Kidney capillary endothelial cell (primary cell): ENCODE measurements around the gene RNASE8.

Source experiments
- DNase-seq: peaks from one replicate; pipeline ENCODE4 v3.0.0-alpha.2; 2018; ENCODE audit warnings: low spot score

The RNASE8 gene

DNA sequence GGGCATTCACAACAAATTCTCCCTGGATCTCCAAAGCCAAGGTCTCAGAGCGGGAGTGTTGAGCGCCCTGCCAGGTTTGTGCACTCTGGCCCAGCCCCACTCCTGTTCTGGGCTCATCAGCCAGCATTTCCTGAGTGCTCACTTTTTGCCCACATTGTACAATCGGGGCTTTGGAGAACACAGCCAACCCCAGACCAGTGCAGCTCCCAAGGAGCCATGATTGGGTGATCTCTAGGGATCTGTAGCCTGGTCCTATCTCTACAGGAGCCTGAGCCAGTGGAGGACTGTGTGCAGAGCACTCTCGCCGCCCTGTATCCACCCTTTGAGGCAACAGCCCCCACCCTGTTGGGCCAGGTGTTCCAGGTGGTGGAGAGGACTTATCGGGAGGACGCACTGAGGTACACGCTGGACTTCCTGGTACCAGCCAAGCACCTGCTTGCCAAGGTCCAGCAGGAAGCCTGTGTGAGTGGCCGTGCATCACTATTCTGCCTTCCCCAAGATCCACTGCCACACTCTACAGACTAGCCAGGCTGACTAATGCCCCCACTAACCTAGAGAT is 15.2 kb downstream of the RNASE8 start:
- DNase-seq: no peak

- DNase-seq: no peak
Measured at GRCh38 chr14:21073921-21074320, 16.3 kb downstream of the RNASE8 start.

DNA sequence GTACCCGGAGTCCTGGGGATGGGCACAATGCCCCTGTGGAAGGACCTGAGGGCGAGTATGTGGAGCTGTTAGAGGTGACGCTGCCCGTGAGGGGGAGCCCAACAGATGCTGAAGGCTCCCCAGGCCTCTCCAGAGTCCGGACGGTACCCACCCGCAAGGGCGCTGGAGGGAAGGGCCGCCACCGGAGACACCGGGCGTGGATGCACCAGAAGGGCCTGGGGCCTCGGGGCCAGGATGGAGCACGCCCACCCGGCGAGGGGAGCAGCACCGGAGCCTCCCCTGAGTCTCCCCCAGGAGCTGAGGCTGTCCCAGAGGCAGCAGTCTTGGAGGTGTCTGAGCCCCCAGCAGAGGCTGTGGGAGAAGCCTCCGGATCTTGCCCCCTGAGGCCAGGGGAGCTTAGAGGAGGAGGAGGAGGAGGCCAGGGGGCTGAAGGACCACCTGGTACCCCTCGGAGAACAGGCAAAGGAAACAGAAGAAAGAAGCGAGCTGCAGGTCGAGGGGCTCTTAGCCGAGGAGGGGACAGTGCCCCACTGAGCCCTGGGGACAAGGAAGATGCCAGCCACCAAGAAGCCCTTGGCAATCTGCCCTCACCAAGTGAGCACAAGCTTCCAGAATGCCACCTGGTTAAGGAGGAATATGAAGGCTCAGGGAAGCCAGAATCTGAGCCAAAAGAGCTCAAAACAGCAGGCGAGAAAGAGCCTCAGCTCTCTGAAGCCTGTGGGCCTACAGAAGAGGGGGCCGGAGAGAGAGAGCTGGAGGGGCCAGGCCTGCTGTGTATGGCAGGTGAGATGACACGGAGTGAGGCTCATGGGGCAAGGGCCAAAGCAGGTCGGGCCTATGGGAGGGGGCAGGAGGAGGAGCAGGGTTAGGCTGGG is 17.0 kb downstream of the RNASE8 start:
- no peak for DNase-seq

DNA sequence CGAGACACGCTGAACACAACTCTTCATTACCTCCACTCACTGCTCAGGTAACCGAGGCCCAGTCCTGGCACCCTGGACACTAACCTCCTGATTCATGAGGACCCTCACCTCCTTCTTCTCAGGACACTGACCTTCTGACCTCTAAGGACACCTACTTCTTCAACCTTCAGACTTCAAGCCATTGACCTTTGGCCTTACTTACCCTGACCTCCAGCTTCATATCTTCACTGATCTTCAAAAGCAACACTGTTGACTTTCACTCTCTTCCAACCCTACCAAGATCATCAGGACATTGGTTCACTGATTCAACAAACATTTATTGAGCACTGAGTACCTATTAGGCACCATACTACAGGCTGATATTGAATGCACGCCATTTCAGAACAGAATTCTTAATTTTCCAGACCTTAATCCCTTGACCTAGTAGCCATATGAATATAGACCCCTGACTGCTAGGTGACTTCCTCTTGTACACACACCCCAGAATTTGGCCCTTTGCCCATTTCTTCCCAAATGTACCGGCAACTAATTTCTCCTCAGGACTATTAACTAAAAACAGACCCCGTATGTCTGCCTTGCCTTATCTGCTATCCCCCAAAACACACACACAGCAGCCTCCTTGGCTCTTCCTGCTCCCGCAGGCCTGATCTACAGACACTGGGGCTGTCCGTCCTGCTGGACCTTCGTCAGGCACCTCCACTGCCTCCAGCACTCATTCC is 18.3 kb downstream of the RNASE8 start:
- DNase-seq: no peak

DNA sequence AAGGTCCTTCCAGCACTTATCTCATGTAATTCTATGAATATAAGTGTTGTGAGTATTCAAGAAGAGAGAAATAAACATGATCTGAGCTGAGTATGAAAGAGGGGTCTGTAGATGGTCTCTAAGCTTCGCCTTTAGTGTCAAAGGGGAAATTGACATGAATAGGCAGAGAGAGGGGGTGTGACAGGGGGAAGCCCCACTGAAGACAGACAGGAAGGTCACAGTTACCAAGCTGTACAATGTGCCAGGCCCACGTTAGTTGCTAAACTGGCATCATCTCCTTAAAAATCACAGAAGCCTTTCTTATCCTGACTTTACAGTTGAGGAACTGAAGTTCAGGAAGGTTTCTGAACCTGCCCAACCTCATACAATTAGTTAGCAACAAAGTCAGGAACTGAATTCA is 20.1 kb downstream of the RNASE8 start:
- DNase-seq: no peak

- no peak for DNase-seq
Measured at GRCh38 chr14:21078287-21078686, 20.7 kb downstream of the RNASE8 start.

GRCh38 chr14:21078726-21079125 is 21.1 kb downstream of the RNASE8 start:
- no peak for DNase-seq

DNA sequence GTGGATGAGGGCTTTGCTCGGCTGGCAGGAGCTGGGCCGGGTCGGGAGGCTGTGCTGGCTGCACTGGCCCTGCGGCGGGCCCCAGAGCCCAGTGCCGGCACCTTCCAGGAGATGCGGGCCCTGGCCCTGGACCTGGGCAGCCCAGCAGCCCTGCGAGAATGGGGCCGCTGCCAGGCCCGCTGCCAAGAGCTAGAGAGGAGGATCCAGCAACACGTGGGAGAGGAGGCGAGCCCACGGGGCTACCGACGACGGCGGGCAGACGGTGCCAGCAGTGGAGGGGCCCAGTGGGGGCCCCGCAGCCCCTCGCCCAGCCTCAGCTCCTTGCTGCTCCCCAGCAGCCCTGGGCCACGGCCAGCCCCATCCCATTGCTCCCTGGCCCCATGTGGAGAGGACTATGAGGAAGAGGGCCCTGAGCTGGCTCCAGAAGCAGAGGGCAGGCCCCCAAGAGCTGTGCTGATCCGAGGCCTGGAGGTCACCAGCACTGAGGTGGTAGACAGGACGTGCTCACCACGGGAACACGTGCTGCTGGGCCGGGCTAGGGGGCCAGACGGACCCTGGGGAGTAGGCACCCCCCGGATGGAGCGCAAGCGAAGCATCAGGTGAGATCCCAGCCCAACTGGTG is 24.0 kb downstream of the RNASE8 start:
- DNase-seq: no peak

DNA sequence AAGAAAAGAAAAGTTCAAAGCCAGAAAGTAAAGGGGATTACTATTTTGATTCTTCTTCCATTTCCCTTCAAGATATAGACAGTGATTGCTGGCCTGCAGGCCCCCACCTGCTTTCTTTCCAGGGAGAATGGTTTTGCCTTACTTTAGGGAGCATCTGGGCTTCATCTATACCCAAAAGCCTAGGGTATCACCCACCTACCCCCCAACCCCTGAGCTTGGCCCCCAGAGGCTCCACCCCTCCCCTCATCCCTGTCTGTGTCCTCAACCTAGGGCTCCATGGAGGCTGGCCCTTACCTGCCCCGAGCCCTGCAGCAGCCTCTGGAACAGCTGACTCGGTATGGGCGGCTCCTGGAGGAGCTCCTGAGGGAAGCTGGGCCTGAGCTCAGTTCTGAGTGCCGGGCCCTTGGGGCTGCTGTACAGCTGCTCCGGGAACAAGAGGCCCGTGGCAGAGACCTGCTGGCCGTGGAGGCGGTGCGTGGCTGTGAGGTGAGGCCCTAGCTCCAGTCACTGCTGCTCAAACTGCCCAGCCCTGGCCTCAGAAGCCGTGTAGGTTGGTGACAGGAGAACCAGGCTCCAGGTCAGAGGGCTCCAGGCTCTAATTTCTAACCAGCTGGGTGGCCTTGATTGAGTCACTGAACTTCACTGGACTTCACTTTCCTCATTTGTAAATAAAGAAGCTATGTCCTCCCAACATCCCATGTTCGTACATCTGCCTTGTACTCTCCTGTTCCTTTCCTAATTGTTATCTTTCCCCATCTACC is 26.1 kb downstream of the RNASE8 start:
- DNase-seq: no peak

GRCh38 chr14:21084396-21084795 is 26.8 kb downstream of the RNASE8 start:
- no peak for DNase-seq

DNA sequence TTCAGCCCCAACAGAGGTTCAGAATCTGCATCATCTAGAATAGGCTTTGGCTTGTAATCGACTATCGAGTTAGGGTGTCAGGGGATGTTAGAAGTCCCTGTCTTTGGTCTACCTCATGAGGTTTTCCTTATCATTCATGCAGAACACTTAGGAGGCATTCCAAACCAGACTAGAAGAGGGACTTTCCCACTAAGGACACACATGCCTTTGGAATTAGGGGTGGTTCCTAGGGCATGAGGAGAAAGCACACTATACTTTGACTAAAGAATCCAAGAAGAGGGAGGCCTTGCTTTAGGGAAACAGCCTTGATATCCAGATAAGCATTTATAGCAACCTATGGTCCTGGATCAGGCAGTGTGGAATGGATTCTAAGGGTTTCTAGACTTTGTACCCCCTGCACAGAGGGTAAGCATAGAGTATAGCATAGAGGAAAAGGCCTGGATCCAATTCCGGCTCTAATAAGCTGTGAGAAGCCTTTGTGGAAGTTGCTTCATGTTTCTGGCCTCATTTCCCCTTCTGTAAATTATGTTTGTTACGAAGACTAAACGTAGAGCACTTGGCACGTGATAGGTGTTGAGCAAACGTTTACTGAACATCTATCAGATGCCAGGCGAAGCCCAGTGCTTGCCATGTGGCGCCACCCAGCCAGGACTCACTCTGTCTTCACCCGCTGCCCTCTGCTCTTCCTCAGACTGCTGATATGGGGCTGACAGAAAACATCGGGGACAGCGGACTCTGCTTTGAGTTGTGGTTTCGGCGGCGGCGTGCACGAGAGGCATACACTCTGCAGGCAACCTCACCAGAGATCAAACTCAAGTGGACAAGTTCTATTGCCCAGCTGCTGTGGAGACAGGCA is 27.6 kb downstream of the RNASE8 start:
- no peak for DNase-seq

DNA sequence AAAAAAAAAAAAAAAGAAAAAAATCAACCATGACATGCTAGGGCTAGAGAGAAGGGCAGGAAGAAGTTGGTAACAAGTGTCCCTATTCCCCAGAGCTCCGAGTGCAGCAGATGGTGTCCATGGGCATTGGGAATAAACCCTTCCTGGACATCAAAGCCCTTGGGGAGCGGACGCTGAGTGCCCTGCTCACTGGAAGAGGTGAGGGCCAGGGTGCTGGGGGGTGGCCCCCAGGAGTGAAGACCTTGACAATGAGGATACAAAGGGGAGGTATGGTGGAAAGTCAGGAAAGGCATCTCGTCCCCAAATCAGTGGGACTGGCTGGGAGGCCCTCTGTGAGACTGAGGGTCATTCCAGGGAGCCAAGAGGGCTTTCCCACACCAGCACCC is 29.3 kb downstream of the RNASE8 start:
- no peak for DNase-seq

DNA sequence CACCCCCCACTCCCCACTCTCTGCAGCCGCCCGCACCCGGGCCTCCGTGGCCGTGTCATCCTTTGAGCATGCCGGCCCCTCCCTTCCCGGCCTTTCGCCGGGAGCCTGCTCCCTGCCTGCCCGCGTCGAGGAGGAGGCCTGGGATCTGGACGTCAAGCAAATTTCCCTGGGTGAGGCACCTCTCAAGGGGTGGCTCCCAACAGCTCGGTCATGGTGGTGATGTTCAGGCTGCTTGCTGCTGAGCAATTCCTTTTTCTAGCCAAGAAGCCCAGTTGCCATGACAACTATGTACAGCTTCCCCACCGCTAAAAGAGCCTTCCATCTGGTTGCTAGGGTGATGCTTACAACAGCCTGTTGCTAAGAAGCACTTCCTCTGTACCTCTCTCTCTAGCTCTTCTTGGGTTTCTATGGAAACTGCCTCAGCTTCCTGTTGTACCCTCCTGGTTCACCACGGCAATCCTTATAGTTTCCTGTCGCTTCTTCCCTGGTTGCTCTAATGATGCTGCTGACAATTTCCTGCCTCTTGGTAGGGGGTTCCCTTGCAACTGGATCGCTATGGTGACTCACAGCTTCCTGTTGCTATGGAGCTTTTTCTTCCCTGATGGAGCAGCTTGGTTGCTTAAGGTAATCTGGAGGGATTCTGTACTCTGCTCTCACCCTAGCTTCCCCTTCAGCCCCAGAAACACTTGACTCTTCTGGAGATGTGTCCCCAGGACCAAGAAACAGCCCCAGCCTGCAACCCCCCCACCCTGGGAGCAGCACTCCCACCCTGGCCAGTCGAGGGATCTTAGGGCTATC is 29.9 kb downstream of the RNASE8 start:
- DNase-seq: peak; percentile 96

DNA sequence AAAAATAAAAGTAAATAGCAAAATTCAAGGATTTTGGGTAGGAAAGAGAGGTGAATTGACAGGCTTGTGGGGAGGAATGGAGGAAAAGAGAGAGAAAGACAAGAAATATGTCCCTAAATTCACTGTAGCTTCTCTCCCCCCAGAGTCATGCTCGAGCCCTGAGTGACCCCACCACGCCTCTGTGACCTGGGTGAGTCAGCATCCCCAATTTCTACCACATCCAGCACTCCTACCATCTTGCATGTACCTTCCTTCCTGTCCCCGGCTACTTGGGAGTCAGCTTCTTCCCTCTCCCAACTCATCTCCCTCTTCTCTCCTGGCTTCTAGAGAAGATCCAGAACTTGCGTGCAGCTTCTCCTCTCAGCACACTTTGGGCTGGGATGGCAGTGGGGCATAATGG is 31.1 kb downstream of the RNASE8 start:
- no peak for DNase-seq

DNA sequence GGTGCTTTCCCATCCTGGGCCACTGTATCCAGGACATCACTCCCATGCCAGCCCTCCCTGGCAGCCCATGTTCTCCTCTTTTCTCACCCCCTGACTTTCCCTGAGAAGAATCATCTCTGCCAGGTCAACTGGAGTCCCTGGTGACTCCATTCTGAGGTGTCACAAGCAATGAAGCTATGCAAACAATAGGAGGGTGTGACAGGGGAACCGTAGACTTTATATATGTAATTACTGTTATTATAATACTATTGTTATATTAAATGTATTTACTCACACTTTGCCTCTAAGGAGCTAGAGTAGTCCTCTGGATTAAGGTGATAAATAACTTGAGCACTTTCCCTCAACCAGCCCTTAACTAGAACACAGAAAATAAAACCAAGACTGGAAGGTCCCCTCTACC is 31.6 kb downstream of the RNASE8 start:
- no peak for DNase-seq

DNA sequence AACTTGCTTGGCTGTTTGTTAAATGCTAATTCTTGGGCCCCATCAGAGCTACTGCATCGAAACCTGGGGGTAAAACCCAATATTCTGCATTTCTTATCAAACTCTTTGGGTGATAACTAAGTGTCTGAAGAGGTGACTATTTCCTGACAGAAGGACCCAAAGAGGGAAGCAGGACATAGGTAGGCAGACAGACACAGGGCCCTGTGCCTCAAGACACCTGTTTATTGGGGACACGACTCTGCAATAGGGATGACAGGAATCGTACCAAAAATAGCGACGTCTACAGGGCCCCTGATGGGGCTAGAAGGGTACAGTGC is 32.2 kb downstream of the RNASE8 start:
- DNase-seq: no peak

- DNase-seq: no peak
Measured at GRCh38 chr14:21090194-21090939, 32.7 kb downstream of the RNASE8 start.

DNA sequence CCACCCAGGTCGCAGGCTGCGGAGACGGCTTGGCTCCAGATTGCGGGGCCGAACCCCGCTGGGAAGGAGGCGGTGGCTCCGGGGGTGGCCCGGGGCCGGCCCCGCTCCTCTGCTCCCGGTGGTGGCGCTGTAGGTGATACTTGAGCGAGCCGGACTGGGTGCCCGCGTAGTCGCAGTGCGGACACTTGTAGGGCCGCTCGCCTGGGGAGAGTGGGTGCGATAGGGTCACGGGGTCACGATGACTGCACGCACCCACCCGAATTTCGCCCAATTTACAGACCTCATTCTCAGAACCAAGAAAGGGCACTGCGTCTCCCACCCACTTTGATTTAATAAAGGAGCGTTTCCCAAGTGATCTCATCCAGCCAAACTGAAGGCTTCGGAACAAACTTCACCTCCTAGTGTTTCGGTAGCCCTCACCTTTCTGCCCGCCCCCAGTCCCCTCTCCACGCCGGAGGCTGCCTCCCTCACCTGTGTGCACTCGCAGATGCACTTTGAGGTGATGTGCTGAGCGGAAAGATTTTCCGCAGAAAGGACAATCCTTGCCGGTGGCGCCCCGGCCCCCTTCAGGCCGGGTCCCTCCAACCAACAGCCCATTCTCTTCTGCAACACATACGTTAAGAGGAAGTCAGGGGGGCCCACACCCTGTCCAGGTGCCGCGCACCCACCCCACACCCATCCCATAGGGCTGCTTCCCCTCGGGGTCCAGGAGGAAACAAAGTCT is 33.5 kb downstream of the RNASE8 start:
- DNase-seq: no peak

- DNase-seq: no peak
Measured at GRCh38 chr14:21091821-21092272, 34.2 kb downstream of the RNASE8 start.
